ENCODE data around the gene ANKRD11.

- TF ChIP-seq, protein P1, sequence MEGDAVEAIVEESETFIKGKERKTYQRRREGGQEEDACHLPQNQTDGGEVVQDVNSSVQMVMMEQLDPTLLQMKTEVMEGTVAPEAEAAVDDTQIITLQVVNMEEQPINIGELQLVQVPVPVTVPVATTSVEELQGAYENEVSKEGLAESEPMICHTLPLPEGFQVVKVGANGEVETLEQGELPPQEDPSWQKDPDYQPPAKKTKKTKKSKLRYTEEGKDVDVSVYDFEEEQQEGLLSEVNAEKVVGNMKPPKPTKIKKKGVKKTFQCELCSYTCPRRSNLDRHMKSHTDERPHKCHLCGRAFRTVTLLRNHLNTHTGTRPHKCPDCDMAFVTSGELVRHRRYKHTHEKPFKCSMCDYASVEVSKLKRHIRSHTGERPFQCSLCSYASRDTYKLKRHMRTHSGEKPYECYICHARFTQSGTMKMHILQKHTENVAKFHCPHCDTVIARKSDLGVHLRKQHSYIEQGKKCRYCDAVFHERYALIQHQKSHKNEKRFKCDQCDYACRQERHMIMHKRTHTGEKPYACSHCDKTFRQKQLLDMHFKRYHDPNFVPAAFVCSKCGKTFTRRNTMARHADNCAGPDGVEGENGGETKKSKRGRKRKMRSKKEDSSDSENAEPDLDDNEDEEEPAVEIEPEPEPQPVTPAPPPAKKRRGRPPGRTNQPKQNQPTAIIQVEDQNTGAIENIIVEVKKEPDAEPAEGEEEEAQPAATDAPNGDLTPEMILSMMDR (IDR thresholded peaks at IDR 0.05): no peak
- no peak for TF ChIP-seq EP300 (IDR thresholded peaks at IDR 0.05)
- no peak for TF ChIP-seq POLR2A (IDR thresholded peaks at IDR 0.05)
- TF ChIP-seq POLR2AphosphoS5 (IDR thresholded peaks at IDR 0.05): no peak
Observed at GRCh38 chr16:89261691-89262563, 228.4 kb downstream of the ANKRD11 start.
